HG03469 (cell line): ENCODE results near the gene KL.

Experiments
- ATAC-seq: cut with Tn5 transposase; IDR thresholded peaks from one replicate; pipeline ENCODE4 v1.9.1; 2021; ENCODE audit warnings: mild to moderate bottlenecking, moderate library complexity, moderate number of reproducible peaks; ENCODE audit not compliant: unreplicated experiment

Gene KL

DNA sequence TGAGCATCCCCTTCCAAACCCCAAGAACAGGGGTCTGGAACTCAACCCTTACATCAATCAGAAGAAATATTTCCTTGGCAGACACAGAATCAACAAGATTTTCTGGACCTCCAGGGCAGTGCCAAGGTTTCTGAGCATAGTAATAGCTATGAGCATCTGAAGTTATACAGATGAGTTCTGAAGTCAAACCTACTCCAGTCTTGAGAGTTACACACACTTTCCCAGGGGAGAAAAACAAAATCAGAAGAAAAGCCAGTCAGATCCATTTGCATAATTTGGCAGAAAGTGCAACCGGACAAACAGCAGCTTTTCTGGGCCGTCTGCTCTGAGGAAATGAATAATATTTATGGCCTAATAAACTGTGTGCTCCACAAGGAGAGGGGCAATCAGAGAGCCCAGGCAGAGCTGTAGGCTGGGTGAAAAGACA, 93.1 kb downstream of the KL start:
- no peak for ATAC-seq

- ATAC-seq, result no peak
Observed at GRCh38 chr13:33109801-33110200, 93.6 kb downstream of the KL start.

DNA sequence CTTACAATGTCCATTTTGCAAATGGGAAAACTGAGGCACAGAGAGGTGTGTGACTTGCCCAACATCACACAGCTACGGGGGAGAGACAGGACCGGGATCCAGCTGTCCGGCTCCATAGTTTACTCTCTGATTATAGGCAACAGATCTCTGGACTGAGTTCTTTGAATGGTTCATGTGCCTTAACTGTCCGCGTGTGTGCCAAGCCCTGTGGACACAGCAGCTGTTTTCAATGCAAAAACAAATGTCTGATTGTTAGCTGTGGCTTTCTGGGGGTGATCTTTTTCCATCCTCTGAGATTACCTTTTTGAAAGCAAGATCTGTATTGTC, 94.1 kb downstream of the KL start:
- no peak for ATAC-seq

DNA sequence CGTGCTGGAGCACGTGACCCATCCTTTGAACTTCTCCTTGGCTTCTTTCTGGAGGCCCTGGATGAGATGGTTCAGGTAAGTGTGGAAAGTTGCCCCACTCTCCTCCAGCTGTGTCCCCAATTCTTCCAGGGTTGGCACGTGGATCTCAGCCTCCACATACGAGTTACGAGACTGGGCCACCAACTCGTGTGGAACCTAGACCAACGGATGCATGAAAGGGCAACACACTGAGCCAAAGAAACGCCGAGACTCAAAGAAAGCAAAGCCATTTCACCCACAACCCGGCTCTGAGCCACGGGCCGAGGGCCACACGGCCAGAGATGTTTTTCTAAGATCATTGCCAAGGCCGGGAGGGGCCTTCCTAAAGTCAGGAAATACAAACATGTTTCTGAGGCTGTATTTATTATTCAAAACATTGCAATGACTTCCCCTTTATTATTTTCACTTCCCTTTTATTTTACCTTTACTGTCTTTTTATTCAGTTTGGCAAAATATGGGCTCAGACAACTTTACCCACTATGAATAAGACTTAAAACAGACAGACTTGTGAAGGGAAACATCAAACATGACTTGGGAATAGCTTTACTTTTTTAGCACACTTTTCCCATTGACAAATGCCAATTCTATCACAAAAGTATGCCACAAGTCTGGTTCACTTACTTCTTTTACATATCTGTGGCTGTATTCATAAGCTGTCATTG, 94.6 kb downstream of the KL start:
- peak; percentile 30 for ATAC-seq

- ATAC-seq, result no peak
Observed at GRCh38 chr13:33111414-33112110, 95.3 kb downstream of the KL start.

GRCh38 chr13:33112766-33113165, 96.5 kb downstream of the KL start:
- ATAC-seq, result no peak

GRCh38 chr13:33114146-33114545, 97.9 kb downstream of the KL start:
- no peak for ATAC-seq

DNA sequence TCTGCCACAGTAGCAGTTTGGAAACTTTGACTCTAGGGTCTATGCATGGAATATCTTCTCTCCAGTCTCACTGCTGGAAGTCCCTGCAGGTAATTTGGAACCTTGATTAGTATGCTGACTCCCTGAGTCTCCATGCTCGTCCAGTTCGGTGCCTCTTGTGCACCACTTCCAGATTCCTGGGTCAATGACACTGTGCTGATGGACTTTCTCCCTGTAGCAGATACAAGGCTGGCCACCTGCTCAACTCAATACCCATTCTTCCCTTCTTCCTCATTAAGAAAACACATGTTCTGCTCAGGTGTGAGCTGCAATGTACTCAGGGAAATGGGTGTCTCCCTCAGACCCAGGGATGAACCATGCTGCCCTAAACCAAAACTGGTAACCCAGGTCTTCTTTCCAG, 99.1 kb downstream of the KL start:
- no peak for ATAC-seq
